GM18870 (cell line): ENCODE results near the gene MSANTD7.

ENCODE experiments used
- ATAC-seq: cut with Tn5 transposase; IDR thresholded peaks from one replicate; pipeline ENCODE4 v1.9.1; 2021; ENCODE audit warnings: moderate library complexity; ENCODE audit not compliant: unreplicated experiment

The MSANTD7 gene

DNA sequence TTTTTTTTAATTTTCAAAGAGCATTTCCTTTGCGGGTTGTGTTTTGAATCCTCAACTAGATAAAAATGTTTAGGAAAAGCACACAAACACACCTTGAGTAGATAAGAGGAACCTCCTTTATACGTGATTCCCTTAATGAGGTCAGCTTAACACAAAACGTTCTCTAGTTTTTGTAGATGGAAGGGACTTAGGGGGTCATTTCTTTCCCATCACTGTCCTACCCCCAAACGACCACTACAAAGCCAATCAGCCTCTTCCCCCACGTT lies 41.8 kb downstream of the MSANTD7 start:
- ATAC-seq, result no peak

DNA sequence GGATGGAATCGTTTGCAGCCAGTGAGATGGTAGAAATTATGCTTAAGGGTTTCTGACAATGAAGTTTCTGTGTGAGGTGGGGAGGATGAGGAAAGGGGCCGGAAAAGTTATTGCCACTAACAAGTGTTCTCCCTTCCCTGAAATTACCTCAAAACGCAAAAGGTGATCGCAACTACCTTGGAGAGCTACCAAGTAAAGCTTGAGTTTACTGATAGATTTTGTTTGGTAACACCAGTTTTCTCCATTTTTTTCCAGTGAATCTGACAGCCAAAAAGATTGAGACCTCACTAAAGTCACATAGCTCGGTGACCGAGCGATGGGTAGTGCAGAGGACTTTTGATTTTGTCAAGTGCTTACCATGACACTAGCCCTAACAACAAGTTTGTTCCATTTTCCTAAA lies 42.1 kb downstream of the MSANTD7 start:
- ATAC-seq, result no peak

DNA sequence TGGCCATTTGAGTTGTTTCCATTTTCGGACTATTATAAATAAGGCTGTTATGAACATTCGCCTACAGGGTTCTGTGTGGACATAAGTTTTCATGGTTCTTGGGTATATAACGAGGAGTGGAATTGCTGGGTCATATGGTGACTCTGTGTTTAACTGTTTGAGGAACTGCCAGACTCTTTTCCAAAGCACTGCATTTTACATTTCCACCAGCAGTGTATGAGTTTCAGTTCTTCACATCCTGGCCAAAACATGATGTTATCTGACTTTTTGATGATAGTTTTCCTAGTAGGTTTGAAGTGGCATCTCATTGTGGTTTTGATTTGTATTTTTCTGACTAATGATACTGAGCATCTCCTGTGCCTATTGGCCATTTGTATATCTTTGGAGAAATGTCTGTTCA lies 46.0 kb downstream of the MSANTD7 start:
- no peak for ATAC-seq
